NCI-H1105 treated with DMSO at 0.1 percent for 48 hours (cell line): ENCODE data around the gene ZC2HC1B.
"Not testable (repeated sequence)": the region's sequence is repeated elsewhere in the genome, so short reads cannot be mapped to it uniquely, and the experiment has no call there.

ENCODE experiments used
- DNase-seq: peaks from one replicate; lab custom pipeline; 2025; lab: John Stamatoyannopoulos, UW

The ZC2HC1B gene

DNA sequence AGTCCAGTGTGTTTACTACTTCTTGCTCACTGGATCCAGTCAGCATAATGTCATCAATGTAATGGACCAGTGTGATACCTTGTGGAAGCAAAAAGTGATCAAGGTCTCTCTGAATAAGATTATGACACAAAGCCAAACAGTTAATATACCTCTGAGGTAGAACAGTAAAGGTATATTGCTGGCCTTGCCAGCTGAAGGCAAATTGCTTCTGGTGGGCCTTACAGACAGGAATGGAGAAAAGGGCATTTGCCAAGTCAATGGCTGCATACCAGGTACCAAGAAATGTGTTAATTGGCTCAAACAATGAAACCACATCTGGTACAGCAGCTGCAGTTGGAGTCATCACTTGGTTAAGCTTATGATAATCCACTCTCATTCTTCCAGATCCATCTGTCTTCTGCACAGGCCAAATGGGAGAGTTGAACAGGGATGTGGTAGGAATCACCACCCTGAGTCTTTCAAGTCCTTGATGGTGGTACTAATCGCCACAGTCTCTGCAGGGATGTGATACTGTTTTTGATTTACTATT lies 7.0 kb downstream of the ZC2HC1B start:
- not testable (repeated sequence) for DNase-seq

- DNase-seq, result no peak
Measured at GRCh38 chr6:143872201-143872600, 7.9 kb downstream of the ZC2HC1B start.

GRCh38 chr6:143873600-143873999 lies 9.3 kb downstream of the ZC2HC1B start:
- DNase-seq, result not testable (repeated sequence)

DNA sequence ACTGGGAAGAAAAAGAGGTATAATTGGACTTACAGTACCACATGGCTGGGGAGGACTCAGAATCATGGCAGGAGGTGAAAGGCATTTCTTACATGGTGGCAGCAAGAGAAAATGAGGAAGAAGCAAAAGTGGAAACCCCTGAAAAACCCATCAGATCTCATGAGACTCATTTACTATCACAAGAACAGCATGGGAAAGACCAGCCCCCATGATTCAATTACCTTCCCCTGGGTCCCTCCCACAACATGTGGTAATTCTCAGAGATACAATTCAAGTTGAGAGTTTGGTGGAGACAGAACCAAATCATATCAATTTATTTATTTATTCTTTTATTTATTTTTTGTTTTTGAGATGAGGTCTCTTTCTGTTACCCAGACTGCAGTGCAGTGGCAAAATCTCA lies 10.2 kb downstream of the ZC2HC1B start:
- not testable (repeated sequence) for DNase-seq

DNA sequence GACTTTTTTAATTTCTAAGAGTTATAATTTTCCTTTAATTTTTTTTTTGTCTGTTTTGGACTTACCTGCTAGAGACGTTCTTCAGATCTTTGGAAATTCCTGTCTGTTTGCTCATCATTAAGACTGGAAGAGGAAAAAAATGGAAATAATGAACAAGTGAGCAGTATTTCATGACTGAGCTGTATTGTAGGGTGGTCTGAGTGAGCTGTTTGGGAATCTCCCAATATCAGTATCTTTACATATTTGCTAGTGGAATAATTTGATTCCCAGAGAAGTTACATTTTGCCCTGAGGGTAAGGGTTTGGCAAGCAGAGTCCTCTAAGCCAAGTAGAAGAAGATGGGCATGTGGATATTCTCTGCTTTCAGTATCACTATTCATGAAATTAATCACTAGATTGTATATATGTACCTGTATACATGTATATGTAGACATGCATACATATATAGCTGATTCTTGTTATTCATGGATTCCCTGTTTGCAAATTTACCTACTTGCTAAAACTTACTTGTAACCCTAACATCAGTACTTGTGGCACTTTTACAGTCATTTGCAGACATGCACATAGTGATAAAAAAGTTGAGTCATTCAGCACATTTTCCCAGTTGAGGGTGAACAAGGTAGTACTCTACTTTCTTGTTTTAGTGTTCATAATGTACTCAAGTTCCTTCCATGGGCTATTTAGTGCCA lies 13.5 kb downstream of the ZC2HC1B start:
- no peak for DNase-seq

- DNase-seq, result no peak
Measured at GRCh38 chr6:143878272-143878760, 14.0 kb downstream of the ZC2HC1B start.

DNA sequence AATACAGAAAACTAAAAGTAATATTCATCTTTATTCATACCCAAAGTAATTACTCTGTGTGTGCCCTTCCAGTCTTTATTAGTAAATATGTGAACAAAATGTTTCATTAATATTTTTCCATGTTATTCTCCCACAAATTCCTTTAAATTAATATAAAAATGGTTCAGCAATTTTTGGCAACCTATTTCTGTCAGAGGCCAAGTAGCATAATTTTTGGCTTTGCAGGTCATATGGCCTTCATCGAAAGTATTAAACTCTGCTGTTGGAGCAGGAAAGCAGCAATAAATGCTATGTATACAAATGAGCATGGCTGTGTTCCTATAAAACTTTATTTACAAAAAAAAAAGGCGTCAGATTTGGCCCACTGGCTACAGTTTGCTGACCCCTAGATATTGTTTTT lies 16.1 kb downstream of the ZC2HC1B start:
- DNase-seq, result no peak

- DNase-seq, result no peak
Measured at GRCh38 chr6:143882401-143882930, 18.2 kb downstream of the ZC2HC1B start.

DNA sequence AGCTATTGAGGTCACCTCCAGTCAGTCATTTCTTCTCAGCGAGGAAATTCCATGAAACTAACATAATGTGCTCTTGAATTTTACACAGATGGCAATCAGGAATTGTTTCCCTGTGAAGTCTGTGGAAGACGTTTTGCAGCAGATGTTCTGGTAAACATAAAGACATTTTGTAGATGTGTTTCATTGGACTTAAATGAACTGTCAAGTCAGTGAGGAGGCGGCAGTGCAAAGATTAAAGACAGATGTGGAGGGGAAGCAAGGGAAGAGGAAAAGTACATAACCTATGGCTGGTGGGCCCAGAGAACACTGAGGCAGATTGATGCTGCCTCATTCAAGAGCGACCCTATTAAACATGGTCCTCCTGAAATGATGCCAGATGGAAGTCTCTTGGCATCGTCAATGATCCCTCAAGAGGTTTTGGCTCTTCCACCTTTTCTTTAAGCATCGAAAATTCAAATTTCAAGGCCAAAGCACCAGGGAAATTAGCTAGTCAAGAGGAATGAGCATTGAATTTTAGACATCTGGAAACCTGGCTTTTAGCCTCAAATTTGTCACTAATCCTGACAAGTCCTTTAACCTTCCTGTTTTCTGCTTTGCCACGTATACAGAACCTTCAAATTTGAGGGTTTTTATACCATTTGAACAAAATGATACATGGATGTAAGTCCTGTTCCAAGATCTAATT lies 20.1 kb downstream of the ZC2HC1B start:
- no peak for DNase-seq

GRCh38 chr6:143885116-143885515 lies 20.8 kb downstream of the ZC2HC1B start:
- no peak for DNase-seq

DNA sequence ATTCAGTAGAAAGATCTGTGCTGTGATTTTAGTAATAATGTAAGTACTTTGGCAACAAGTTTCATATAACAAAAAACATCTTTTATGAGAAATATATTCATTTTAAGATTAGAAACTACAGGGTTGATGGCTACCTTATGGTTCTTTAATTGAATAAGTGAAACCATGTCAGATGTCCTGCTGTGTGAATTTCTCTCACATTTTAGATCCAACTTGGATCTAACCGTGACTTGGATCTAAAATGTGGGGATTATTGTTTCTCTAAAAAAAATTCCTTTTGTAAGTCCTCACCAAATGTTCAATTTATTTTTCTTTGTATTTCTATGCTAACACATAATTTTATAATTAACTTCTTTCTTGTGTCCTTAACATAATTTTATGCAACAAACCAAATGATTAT lies 30.4 kb downstream of the ZC2HC1B start:
- no peak for DNase-seq

GRCh38 chr6:143896126-143896860 lies 32.0 kb downstream of the ZC2HC1B start:
- peak; percentile 24 for DNase-seq

DNA sequence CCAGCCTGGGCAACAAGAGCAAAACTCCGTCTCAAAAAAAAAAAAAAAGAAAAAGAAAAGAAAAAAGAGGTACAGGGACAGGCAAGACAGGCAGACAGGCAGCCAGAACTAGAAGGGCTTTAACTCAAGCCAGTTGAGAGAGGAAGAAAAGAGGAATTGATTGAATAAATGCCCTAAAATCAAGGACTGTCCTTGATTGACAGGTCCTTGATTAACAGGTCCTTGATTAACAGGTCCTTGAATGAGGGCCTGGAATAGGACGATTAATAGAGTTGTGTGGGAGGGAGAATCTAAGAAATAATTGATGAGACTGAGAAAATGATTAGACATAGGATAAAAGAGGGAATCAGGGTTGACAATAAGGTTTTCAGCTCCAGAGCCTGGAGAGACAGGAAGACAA lies 36.1 kb downstream of the ZC2HC1B start:
- no peak for DNase-seq

- DNase-seq, result no peak
Measured at GRCh38 chr6:143901885-143902750, 37.8 kb downstream of the ZC2HC1B start.

DNA sequence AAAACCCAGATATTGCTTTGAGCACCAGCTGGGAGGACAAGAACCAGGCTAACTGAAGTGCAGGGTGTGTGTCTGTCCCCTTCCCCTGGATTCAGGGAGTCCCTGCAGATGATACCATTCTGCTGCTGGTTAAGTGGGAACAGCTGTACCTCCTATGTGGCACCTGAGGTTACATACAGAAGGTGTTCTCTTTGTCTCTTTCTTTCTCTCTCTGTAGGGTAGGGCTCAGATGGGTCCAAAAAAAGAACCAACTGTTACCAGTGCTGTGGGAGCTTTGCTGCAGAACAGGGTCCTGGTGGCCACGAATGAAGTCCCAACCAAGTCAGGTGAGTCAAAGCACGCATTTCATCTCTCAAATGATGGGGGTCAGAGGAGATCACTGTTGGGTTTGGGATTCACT lies 38.6 kb downstream of the ZC2HC1B start:
- no peak for DNase-seq

DNA sequence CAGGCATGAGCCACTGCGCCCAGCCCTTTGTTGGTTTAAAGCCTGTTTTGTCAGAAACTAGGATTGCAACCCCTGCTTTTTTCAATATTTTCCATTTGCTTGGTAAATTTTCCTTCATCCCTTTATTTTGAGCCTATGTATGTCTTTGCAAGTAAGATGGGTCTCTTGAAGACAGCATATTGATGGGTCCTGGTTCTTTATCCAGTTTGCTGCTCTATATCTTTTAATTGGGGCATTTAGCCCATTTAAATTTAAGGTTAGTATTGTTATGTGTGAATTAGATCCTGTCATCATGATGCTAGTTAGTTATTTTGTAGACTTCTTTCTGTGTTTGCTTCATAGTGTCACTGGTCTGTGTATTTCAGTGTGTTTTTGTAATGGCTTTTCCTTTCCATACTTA lies 46.8 kb downstream of the ZC2HC1B start:
- no peak for DNase-seq

DNA sequence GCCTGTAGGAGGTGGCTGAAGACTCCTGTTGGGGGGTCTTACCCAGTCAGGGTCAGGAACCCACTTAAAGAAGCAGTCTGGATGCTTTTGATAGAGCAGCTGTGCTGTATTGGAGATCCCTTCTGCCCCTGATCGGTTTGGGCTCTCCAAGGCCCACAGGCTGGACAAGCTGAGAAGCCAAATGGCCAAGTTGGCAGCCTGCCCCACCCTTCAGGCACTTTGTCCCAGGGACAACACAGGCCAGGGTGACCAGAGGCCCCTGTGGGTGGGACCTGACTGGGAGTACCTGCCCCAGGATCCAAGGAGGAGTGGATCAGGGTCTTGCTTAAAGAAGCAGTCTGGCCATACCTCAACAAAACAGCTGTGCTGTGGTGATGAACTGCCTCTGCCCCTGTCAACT lies 48.4 kb downstream of the ZC2HC1B start:
- no peak for DNase-seq

- not testable (repeated sequence) for DNase-seq
Measured at GRCh38 chr6:143917026-143917425, 52.8 kb downstream of the ZC2HC1B start.

GRCh38 chr6:143928853-143929252 lies 64.6 kb downstream of the ZC2HC1B start:
- no peak for DNase-seq

- DNase-seq, result no peak
Measured at GRCh38 chr6:143929975-143930374, 65.7 kb downstream of the ZC2HC1B start.

DNA sequence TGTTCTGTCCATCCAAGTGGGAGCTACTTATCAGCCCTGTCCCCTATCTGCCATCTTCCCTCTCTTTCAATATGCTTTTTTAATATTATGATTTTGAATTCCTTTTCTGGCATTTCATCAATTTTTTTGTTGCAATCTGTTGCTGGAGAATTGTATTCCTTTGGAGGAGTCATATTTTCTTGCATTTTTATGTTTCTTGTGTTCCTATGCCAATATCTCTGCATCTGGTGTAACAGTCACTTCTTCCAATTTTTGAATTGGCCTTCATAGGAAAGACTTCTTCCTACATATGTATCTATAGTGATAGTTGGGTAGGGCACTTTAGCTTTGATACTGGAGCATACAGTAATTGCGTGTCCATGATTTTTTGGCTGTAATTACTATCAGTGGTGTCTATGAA lies 70.1 kb downstream of the ZC2HC1B start:
- DNase-seq, result no peak
